ENCODE data around the gene BEND5.

BEND5 gene

GRCh38 chr1:48761411-48761810 is 15.3 kb downstream of the BEND5 start:
- Histone ChIP-seq H3K27me3 (ENCODE audit: control insufficient read depth in 1 of 2, insufficient read depth in 2 of 2, low read length in 2 of 2) (no peaks in the 10 kb centered on the region), H3K36me3 (ENCODE audit: insufficient read depth, low read length) (peaks cover 18% of the 10 kb centered on the region), H3K27ac (ENCODE audit: low read depth, low read length) (no peak overlapping the region), H3K4me3 (ENCODE audit: low read depth in 1 of 2, low read length in 2 of 2) (no peak overlapping the region), H3K4me1 (ENCODE audit: insufficient read depth, low read length) (peaks cover 15% of the 10 kb centered on the region), H3K9ac (ENCODE audit: low read length) (no peak overlapping the region), H3K9me3 (ENCODE audit: low read length) (no peaks in the 10 kb centered on the region)

- Histone ChIP-seq H3K9me3 (ENCODE audit: low read length) (no peaks in the 10 kb centered on the region), H3K4me3 (ENCODE audit: low read depth in 1 of 2, low read length in 2 of 2) (no peak overlapping the region), H3K27ac (ENCODE audit: low read depth, low read length) (no peak overlapping the region), H3K36me3 (ENCODE audit: insufficient read depth, low read length) (peaks cover 18% of the 10 kb centered on the region), H3K9ac (ENCODE audit: low read length) (no peak overlapping the region), H3K27me3 (ENCODE audit: control insufficient read depth in 1 of 2, insufficient read depth in 2 of 2, low read length in 2 of 2) (no peaks in the 10 kb centered on the region), H3K4me1 (ENCODE audit: insufficient read depth, low read length) (peaks cover 15% of the 10 kb centered on the region)
These were observed 15.8 kb downstream of the BEND5 start for GRCh38 chr1:48760857-48761256.

GRCh38 chr1:48758976-48759375 is 17.7 kb downstream of the BEND5 start:
- H3K36me3 ChIP-seq (ENCODE audit: insufficient read depth, low read length), result peaks cover 36% of the 10 kb centered on the region
- no peaks in the 10 kb centered on the region for H3K9me3 ChIP-seq (ENCODE audit: low read length)
- no peak overlapping the region for H3K4me3 ChIP-seq (ENCODE audit: low read depth in 1 of 2, low read length in 2 of 2)
- no peak overlapping the region for H3K9ac ChIP-seq (ENCODE audit: low read length)
- peaks cover 15% of the 10 kb centered on the region for H3K4me1 ChIP-seq (ENCODE audit: insufficient read depth, low read length)
- no peaks in the 10 kb centered on the region for H3K27me3 ChIP-seq (ENCODE audit: control insufficient read depth in 1 of 2, insufficient read depth in 2 of 2, low read length in 2 of 2)
- H3K27ac ChIP-seq (ENCODE audit: low read depth, low read length), result no peak overlapping the region

GRCh38 chr1:48757363-48757762 is 19.3 kb downstream of the BEND5 start:
- peaks cover 17% of the 10 kb centered on the region for H3K4me1 ChIP-seq (ENCODE audit: insufficient read depth, low read length)
- no peak overlapping the region for H3K27ac ChIP-seq (ENCODE audit: low read depth, low read length)
- peaks cover 36% of the 10 kb centered on the region for H3K36me3 ChIP-seq (ENCODE audit: insufficient read depth, low read length)
- H3K9me3 ChIP-seq (ENCODE audit: low read length), result no peaks in the 10 kb centered on the region
- no peaks in the 10 kb centered on the region for H3K27me3 ChIP-seq (ENCODE audit: control insufficient read depth in 1 of 2, insufficient read depth in 2 of 2, low read length in 2 of 2)
- no peak overlapping the region for H3K4me3 ChIP-seq (ENCODE audit: low read depth in 1 of 2, low read length in 2 of 2)
- H3K9ac ChIP-seq (ENCODE audit: low read length), result no peak overlapping the region

GRCh38 chr1:48756683-48757316 is 19.9 kb downstream of the BEND5 start:
- Histone ChIP-seq H3K9ac (ENCODE audit: low read length) (no peak overlapping the region), H3K4me3 (ENCODE audit: low read depth in 1 of 2, low read length in 2 of 2) (no peak overlapping the region), H3K4me1 (ENCODE audit: insufficient read depth, low read length) (peaks cover 21% of the 10 kb centered on the region), H3K9me3 (ENCODE audit: low read length) (no peaks in the 10 kb centered on the region), H3K36me3 (ENCODE audit: insufficient read depth, low read length) (peaks cover 36% of the 10 kb centered on the region), H3K27me3 (ENCODE audit: control insufficient read depth in 1 of 2, insufficient read depth in 2 of 2, low read length in 2 of 2) (no peaks in the 10 kb centered on the region), H3K27ac (ENCODE audit: low read depth, low read length) (no peak overlapping the region)

GRCh38 chr1:48753293-48753692 is 23.4 kb downstream of the BEND5 start:
- no peaks in the 10 kb centered on the region for H3K9me3 ChIP-seq (ENCODE audit: low read length)
- peaks cover 30% of the 10 kb centered on the region for H3K36me3 ChIP-seq (ENCODE audit: insufficient read depth, low read length)
- H3K4me1 ChIP-seq (ENCODE audit: insufficient read depth, low read length), result peaks cover 6% of the 10 kb centered on the region
- H3K9ac ChIP-seq (ENCODE audit: low read length), result no peak overlapping the region
- H3K27ac ChIP-seq (ENCODE audit: low read depth, low read length), result no peak overlapping the region
- H3K4me3 ChIP-seq (ENCODE audit: low read depth in 1 of 2, low read length in 2 of 2), result no peak overlapping the region
- no peaks in the 10 kb centered on the region for H3K27me3 ChIP-seq (ENCODE audit: control insufficient read depth in 1 of 2, insufficient read depth in 2 of 2, low read length in 2 of 2)

GRCh38 chr1:48750109-48750508 is 26.6 kb downstream of the BEND5 start:
- Histone ChIP-seq H3K9me3 (ENCODE audit: low read length) (no peaks in the 10 kb centered on the region), H3K4me3 (ENCODE audit: low read depth in 1 of 2, low read length in 2 of 2) (no peak overlapping the region), H3K27me3 (ENCODE audit: control insufficient read depth in 1 of 2, insufficient read depth in 2 of 2, low read length in 2 of 2) (no peaks in the 10 kb centered on the region), H3K9ac (ENCODE audit: low read length) (no peak overlapping the region), H3K36me3 (ENCODE audit: insufficient read depth, low read length) (peaks cover 24% of the 10 kb centered on the region), H3K27ac (ENCODE audit: low read depth, low read length) (no peak overlapping the region), H3K4me1 (ENCODE audit: insufficient read depth, low read length) (peaks cover 6% of the 10 kb centered on the region)

- no peaks in the 10 kb centered on the region for H3K9me3 ChIP-seq (ENCODE audit: low read length)
- H3K27me3 ChIP-seq (ENCODE audit: control insufficient read depth in 1 of 2, insufficient read depth in 2 of 2, low read length in 2 of 2), result no peaks in the 10 kb centered on the region
- no peak overlapping the region for H3K9ac ChIP-seq (ENCODE audit: low read length)
- H3K36me3 ChIP-seq (ENCODE audit: insufficient read depth, low read length), result peaks cover 19% of the 10 kb centered on the region
- no peak overlapping the region for H3K27ac ChIP-seq (ENCODE audit: low read depth, low read length)
- peaks cover 6% of the 10 kb centered on the region for H3K4me1 ChIP-seq (ENCODE audit: insufficient read depth, low read length)
- no peak overlapping the region for H3K4me3 ChIP-seq (ENCODE audit: low read depth in 1 of 2, low read length in 2 of 2)
These were observed 27.6 kb downstream of the BEND5 start for GRCh38 chr1:48749068-48749467.

GRCh38 chr1:48746906-48747305 is 29.8 kb downstream of the BEND5 start:
- no peaks in the 10 kb centered on the region for H3K27me3 ChIP-seq (ENCODE audit: control insufficient read depth in 1 of 2, insufficient read depth in 2 of 2, low read length in 2 of 2)
- no peaks in the 10 kb centered on the region for H3K4me1 ChIP-seq (ENCODE audit: insufficient read depth, low read length)

GRCh38 chr1:48744032-48744431 is 32.7 kb downstream of the BEND5 start:
- H3K36me3 ChIP-seq (ENCODE audit: insufficient read depth, low read length), result peaks cover 21% of the 10 kb centered on the region
- no peak overlapping the region for H3K4me3 ChIP-seq (ENCODE audit: low read depth in 1 of 2, low read length in 2 of 2)
- no peak overlapping the region for H3K9ac ChIP-seq (ENCODE audit: low read length)
- H3K27me3 ChIP-seq (ENCODE audit: control insufficient read depth in 1 of 2, insufficient read depth in 2 of 2, low read length in 2 of 2), result no peaks in the 10 kb centered on the region
- no peak overlapping the region for H3K27ac ChIP-seq (ENCODE audit: low read depth, low read length)
- H3K9me3 ChIP-seq (ENCODE audit: low read length), result no peaks in the 10 kb centered on the region
- H3K4me1 ChIP-seq (ENCODE audit: insufficient read depth, low read length), result no peaks in the 10 kb centered on the region

More at GRCh38 chr1:48746906-48747305, 29.8 kb downstream of the BEND5 start:
- Histone ChIP-seq H3K9me3 (ENCODE audit: low read length) (no peaks in the 10 kb centered on the region), H3K9ac (ENCODE audit: low read length) (no peak overlapping the region), H3K27ac (ENCODE audit: low read depth, low read length) (no peak overlapping the region), H3K4me3 (ENCODE audit: low read depth in 1 of 2, low read length in 2 of 2) (no peak overlapping the region), H3K36me3 (ENCODE audit: insufficient read depth, low read length) (peaks cover 19% of the 10 kb centered on the region)

GRCh38 chr1:48743480-48743879 is 33.2 kb downstream of the BEND5 start:
- Histone ChIP-seq H3K27me3 (ENCODE audit: control insufficient read depth in 1 of 2, insufficient read depth in 2 of 2, low read length in 2 of 2) (no peaks in the 10 kb centered on the region), H3K27ac (ENCODE audit: low read depth, low read length) (no peak overlapping the region), H3K36me3 (ENCODE audit: insufficient read depth, low read length) (peaks cover 21% of the 10 kb centered on the region)

GRCh38 chr1:48741380-48741779 is 35.3 kb downstream of the BEND5 start:
- no peak overlapping the region for H3K9ac ChIP-seq (ENCODE audit: low read length)
- H3K4me1 ChIP-seq (ENCODE audit: insufficient read depth, low read length), result no peaks in the 10 kb centered on the region
- peaks cover 17% of the 10 kb centered on the region for H3K36me3 ChIP-seq (ENCODE audit: insufficient read depth, low read length)
- no peak overlapping the region for H3K4me3 ChIP-seq (ENCODE audit: low read depth in 1 of 2, low read length in 2 of 2)
- H3K27ac ChIP-seq (ENCODE audit: low read depth, low read length), result no peak overlapping the region
- no peaks in the 10 kb centered on the region for H3K9me3 ChIP-seq (ENCODE audit: low read length)
- H3K27me3 ChIP-seq (ENCODE audit: control insufficient read depth in 1 of 2, insufficient read depth in 2 of 2, low read length in 2 of 2), result no peaks in the 10 kb centered on the region

More at GRCh38 chr1:48743480-48743879, 33.2 kb downstream of the BEND5 start:
- H3K4me3 ChIP-seq (ENCODE audit: low read depth in 1 of 2, low read length in 2 of 2), result no peak overlapping the region
- H3K9ac ChIP-seq (ENCODE audit: low read length), result no peak overlapping the region
- H3K4me1 ChIP-seq (ENCODE audit: insufficient read depth, low read length), result no peaks in the 10 kb centered on the region
- H3K9me3 ChIP-seq (ENCODE audit: low read length), result no peaks in the 10 kb centered on the region

Data from muscle layer of colon (tissue), 2 donors.